ENCODE results near the gene CLIP2. TPM values are rescaled to one million over a fixed set of nuclear protein-coding genes. Genes with fewer than 3 reads are reported as not detected.
"Not testable (repeated sequence)": the region's sequence is repeated elsewhere in the genome, so short reads cannot be mapped to it uniquely, and the experiment has no call there.

CLIP2 gene
- total RNA-seq: 24.3 TPM
- long read RNA-seq, full-length matches to known transcripts: 54 of 78 reads
- long read RNA-seq, partial matches to known transcripts: 12 of 78 reads
- long read RNA-seq, other reads (novel, unspliced or antisense): 12 of 78 reads

- no peak for TF ChIP-seq CTCF (IDR thresholded peaks at IDR 0.05)
- no peaks in the 10 kb centered on the region for H3K27me3 ChIP-seq
- intact Hi-C loops (cut with DNase I): no loop called here
Observed at GRCh38 chr7:74289018-74289658, at the start of gene CLIP2. Gene CLIP2 (plus strand): TSS chr7:74289407. CDS start chr7:74317547, 28,140 bp downstream.

GRCh38 chr7:74240482-74240881 is 48.7 kb upstream of the CLIP2 start:
- Histone ChIP-seq H3K4me3 (no peak overlapping the region), H3K27ac (no peak overlapping the region), H3K9me3 (no peaks in the 10 kb centered on the region), H3K36me3 (peaks cover 96% of the 10 kb centered on the region), H3K27me3 (no peaks in the 10 kb centered on the region), H3K4me1 (no peaks in the 10 kb centered on the region)
- intact Hi-C loops (cut with DNase I): no loop called here
- TF ChIP-seq CTCF (IDR thresholded peaks at IDR 0.05): no peak
- ATAC-seq (no peak), DNase-seq (no peak)

More at GRCh38 chr7:74289018-74289658, at the start of gene CLIP2:
- Histone ChIP-seq H3K4me3 (peak within 1 kb of the TSS; percentile 68), H3K36me3 (no peaks in the 10 kb centered on the region), H3K9me3 (no peaks in the 10 kb centered on the region), H3K27ac (peak within 1 kb of the TSS; percentile 74), H3K4me1 (peaks cover 19% of the 10 kb centered on the region)
- ATAC-seq (peak; percentile 94), DNase-seq (peak; percentile 91)

GRCh38 chr7:74242122-74242443 is 47.1 kb upstream of the CLIP2 start:
- ATAC-seq: no peak
- H3K36me3 ChIP-seq: peaks cover 93% of the 10 kb centered on the region
- intact Hi-C loops (cut with DNase I): no loop called here

GRCh38 chr7:74246497-74246896 is 42.7 kb upstream of the CLIP2 start:
- Histone ChIP-seq H3K9me3 (no peaks in the 10 kb centered on the region), H3K4me3 (no peak overlapping the region), H3K4me1 (no peaks in the 10 kb centered on the region), H3K27ac (no peak overlapping the region), H3K27me3 (no peaks in the 10 kb centered on the region), H3K36me3 (peaks cover 91% of the 10 kb centered on the region)
- DNase-seq (no peak), ATAC-seq (no peak)
- intact Hi-C loops (cut with DNase I): no loop called here
- TF ChIP-seq CTCF (IDR thresholded peaks at IDR 0.05): no peak

More at GRCh38 chr7:74242122-74242443, 47.1 kb upstream of the CLIP2 start:
- Histone ChIP-seq H3K27me3 (no peaks in the 10 kb centered on the region), H3K27ac (no peak overlapping the region), H3K9me3 (no peaks in the 10 kb centered on the region), H3K4me3 (no peak overlapping the region), H3K4me1 (no peaks in the 10 kb centered on the region)
- TF ChIP-seq CTCF (IDR thresholded peaks at IDR 0.05): no peak
- no peak for DNase-seq

- DNase-seq: no peak
- intact Hi-C loops (cut with DNase I): no loop called here
- Histone ChIP-seq H3K36me3 (peaks cover 74% of the 10 kb centered on the region), H3K4me3 (no peak overlapping the region), H3K9me3 (no peaks in the 10 kb centered on the region), H3K4me1 (peaks cover under 1% of the 10 kb centered on the region), H3K27me3 (no peaks in the 10 kb centered on the region), H3K27ac (no peak overlapping the region)
- TF ChIP-seq CTCF (IDR thresholded peaks at IDR 0.05): no peak
- ATAC-seq: no peak
Observed at GRCh38 chr7:74248156-74248555, 41.1 kb upstream of the CLIP2 start.

GRCh38 chr7:74249058-74249457 is 40.1 kb upstream of the CLIP2 start:
- ATAC-seq; H3K9me3 ChIP-seq; H3K27me3 ChIP-seq; H3K4me1 ChIP-seq; intact Hi-C loops (cut with DNase I); H3K27ac ChIP-seq; DNase-seq; H3K4me3 ChIP-seq: not testable (repeated sequence)
- H3K36me3 ChIP-seq: peaks cover 68% of the 10 kb centered on the region
